ENCODE data around the gene DYNC1H1.
A peak's percentile ranks its signal among the peaks of the same experiment; 100 is the strongest.

Gene DYNC1H1

DNA sequence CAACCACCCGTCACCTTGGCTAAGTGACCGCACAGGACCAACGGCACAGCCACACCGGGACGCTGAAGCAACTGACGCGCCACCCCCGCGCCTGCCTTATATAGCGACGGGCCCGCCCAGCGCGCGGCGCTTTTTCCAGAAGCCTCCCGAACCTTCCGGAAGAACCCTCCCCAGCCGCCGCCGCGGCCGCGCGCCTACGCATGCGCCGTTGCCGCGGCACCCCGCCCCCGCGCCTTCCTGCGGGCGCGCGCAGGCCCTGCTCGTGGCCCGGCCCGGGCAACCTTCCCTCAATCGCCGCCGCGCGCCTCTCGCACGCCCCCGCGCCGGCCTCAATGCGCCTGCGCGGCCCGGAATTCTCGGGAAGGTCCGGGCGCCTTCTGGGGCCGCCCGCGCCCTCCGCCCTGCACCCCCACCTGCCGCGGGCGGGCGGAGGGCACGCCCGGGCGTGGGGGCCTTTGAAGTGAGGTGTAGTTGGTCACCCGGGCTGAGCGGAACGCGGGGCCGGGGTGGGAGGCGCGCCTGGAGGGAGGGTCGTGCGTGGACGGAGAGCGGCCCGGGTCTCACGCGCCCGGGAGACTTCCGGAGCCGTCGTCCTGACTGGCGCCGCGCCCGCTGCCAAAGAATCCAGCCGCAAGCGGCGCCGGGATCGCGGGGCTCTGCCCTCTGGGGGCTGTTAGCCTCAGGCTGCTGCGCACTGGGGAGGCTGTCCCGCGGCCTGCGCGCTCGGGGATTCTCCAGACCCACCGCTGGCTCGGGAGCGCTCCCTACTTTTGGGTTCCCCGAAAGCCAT, 122.8 kb downstream of the DYNC1H1 start, which contains the start of gene HSP90AA1:
TSS of gene HSP90AA1 (minus strand) at position 73 of the 790 bp plus-strand sequence. CDS start 666 bp downstream, outside the sequence.
- peak; percentile 94 to 99 (median 98) for DNase-seq (ENCODE audit: low read depth in 2 of 3, low spot score in 2 of 3)

GRCh38 chr14:102087762-102088011, 123.3 kb downstream of the DYNC1H1 start:
- no peak for DNase-seq (ENCODE audit: low read depth in 2 of 3, low spot score in 2 of 3)

DNA sequence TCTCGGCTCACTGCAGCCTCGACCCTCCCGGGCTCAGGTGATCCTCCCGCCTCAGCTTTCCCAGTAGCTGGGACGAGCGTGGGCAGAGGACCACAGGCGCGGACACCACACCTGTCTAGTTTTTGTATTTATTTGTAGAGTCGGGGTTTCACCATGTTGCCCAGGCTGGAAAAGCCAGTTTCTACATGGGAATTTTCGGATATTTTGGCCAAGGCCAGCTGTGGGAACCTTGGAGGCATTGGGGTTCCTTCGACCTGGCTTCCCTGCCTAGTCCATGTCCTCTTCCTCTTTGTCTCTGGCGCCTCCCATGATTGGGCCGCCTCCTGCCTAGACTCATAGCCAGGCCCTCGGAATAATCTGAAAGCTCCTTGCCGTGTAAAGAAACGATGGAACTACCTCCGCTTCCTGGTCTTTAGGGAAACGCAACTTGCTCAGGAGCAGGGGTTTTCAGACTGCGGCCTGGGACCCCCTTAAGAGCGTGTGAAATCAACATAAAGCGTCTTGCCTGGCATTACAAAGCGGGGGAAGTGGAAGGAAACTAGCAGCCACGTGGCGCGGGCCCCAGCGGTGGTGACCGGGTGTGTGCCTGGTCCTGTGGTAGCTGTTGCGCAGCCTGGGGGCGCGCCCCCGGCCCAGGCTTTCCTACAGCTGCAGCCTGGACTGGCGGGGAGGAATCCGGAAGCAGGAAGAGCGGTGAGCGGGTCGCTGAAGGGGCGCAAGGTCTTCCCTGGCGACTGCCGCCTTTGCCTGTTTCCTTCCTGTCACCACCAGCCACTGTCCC, 123.8 kb downstream of the DYNC1H1 start:
- DNase-seq (ENCODE audit: low read depth in 2 of 3, low spot score in 2 of 3) = peak in 2 of 3 experiments; percentile 57 to 68

DNA sequence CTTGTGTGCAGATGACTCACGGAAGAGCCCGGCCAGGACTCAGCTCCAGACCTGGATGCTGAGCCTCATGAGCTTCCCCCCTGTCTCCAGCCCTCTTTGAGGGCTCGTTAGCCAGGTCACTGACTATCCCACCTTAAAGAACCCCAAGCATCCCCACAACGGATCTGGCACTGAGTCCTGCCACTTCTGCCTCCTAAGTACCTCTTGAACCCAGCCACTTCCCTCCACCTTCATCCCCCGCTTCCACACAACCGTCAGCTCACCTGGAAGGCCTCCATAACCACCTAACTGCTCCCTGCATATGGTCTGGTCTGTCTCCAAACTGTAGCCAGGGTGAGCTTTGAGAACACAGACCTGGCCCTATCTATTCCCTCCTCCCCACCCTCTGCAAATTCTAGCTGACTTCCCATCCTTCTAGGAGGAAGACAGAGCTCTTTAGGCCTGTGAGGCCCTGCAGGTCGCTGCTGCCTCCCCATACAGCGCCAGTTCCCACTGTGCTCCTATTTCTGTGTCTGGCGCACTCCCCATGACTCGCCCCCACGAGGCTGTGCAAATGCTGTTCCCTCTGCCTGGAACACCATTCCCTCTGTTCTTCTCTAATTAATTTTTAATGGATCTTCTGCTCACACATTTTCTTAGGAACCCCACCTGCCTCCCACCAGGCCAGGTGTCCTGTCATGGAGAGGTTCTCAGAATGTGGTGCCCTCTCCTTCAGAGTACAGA, 125.4 kb downstream of the DYNC1H1 start:
- no peak for DNase-seq (ENCODE audit: low read depth in 2 of 3, low spot score in 2 of 3)

DNA sequence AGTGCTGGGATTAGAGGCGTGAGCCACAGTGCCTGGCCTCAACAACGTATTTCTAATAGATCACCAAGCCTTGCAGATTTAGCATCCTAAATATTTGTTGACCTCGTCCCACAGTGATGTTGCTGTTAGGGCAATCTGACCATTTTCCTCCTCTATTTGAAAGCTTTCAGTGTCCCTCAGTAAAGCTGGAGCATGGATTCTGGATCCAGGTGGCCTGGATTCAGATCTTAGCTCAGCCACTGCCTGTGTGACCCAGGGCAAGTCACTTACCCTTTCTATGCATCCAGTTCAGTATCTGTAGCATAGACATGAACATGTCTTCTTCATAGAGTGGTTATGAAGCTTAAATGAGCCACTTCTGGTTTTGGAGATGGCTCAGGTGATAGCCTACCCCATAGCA, 126.3 kb downstream of the DYNC1H1 start:
- no peak for DNase-seq (ENCODE audit: low read depth in 2 of 3, low spot score in 2 of 3)

GRCh38 chr14:102092806-102093205, 128.4 kb downstream of the DYNC1H1 start:
- no peak for DNase-seq (ENCODE audit: low read depth in 2 of 3, low spot score in 2 of 3)

- no peak for DNase-seq (ENCODE audit: low read depth in 2 of 3, low spot score in 2 of 3)
These were observed 129.7 kb downstream of the DYNC1H1 start for GRCh38 chr14:102094101-102094500.

GRCh38 chr14:102095231-102095870, 131.0 kb downstream of the DYNC1H1 start:
- no peak for DNase-seq (ENCODE audit: low read depth in 2 of 3, low spot score in 2 of 3)

DNA sequence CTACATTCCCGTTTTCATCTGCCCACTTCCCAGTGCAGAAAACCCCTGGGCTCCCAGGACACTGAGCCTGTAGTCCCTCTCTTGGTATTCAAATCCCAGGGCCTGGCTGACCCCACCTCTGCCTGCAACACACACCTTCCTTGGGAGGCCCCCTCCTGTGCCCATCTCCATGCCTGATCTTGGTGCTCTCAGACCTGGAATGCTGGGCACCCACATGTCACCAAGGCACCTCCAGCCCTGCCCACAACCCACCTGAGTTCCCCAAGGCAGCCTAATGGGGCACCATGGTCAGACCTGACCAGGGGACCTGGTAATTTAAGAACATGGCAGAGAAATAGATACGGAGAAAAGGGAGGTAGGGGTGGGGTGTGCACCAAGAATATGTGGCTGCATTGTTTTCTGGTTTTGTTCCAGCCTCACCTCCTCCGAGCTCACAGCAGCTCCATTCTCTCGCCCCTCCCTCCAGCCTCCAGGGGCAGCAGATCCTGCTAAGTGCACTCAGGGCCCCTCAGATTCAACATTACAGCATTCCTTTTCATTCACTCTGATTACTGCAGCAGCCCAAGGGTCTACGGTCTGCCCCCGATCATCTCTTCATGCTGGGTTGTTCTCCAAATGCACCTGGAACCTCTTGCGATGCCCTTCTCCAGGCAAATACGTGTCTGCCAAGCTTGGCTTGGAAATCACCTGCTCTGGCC, 131.6 kb downstream of the DYNC1H1 start:
- DNase-seq (ENCODE audit: low read depth in 2 of 3, low spot score in 2 of 3) = no peak

GRCh38 chr14:102096569-102097188, 132.3 kb downstream of the DYNC1H1 start:
- DNase-seq (ENCODE audit: low read depth in 2 of 3, low spot score in 2 of 3) = peak in 1 of 3 experiments; percentile 45

DNA sequence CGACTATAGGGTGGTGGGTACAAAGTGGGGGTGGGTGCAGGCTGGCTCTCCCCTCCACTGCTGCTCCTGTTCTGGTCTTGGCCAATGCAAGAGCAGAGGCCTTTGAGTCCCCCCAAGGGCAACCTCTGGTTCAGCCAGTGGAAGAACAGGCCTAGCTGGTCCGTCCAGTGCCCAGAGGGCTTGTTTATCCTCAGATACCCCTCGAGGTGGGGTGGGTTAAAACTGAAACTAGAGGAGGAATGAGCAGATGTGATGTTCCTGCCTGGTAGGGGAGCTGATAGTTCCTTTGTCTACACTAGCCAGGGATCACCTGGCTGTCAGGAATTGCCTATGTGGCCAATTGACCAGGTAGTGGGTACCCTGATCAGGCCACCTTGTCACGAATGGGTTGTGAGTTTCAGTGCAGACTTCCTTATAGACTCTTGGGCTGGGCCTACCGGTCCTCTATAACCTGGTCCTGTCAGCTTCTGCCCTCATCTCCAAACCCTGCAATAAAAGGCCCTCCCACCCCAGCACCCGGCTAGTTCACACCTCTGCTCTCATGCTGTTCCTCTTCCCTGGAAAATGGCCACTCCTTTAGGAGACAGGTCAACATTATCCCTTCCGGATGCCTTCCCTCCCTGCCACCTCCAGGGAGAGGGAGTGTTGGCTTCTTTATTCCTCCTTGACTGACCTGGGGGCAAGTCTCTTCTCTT, 133.2 kb downstream of the DYNC1H1 start:
- DNase-seq (ENCODE audit: low read depth in 2 of 3, low spot score in 2 of 3) = no peak

DNA sequence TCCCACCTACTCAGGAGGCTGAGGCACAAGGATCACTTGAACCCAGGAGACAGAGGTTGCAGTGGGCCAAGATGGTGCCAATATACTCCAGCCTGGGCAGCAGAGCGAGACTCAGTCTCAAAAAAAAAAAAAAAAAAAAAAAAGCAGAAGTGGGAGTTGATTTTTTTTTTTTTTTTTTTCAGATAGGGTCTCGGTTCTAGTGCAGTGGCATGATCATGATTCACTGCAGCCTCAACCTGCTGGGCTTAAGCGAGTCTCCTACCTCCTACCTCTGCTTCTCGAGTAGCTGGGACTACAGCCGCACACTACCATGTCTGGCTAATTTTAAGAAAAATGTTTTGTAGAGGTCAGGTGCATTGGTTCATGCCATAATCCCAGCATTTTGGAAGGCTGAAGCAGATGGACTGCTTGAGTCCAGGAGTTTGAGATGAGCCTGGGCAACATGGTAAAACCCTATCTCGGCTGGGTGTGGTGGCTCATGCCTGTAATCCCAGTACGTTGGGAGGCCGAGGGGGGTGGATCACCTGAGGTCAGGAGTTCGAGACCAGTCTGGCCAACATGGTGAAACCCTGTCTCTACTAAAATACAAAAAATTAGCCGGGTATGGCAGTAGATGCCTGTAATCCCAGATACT, 138.8 kb downstream of the DYNC1H1 start:
- no peak for DNase-seq (ENCODE audit: low read depth in 2 of 3, low spot score in 2 of 3)

DNA sequence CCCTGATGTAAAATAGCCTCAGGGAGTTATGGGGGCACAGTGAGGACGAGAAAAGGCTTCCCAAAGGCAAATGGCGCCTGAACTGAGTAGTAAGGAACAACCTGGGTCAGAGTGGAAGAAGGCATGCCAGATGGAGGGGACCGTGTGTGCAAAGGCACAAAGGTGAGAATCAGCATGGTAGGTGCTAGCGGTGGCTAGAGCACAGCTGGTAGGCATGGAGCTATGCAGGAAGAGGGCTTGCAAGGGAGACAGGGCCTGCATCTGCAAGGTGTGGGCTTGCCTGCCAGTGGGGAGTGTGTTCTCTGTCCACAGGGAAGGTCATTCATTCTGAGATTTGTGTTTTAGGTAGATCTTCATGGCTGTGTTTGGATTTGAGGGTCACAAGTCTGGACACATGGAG, 141.0 kb downstream of the DYNC1H1 start:
- no peak for DNase-seq (ENCODE audit: low read depth in 2 of 3, low spot score in 2 of 3)

Data from activated CD8-positive, alpha-beta memory T cell treated with anti-CD3 and anti-CD28 coated beads for 48 hours (primary cell).